ENCODE measurements around the gene CES1.
"Not testable (repeated sequence)": the region's sequence is repeated elsewhere in the genome, so short reads cannot be mapped to it uniquely, and the experiment has no call there.

Gene CES1

GRCh38 chr16:55832773-55833691 is at the start of gene CES1:
Gene CES1, minus strand, starts transcription at chr16:55833096. Its CDS starts 41 bp downstream, at chr16:55833055.
- DNase-seq: peak; percentile 56

GRCh38 chr16:55876854-55877253 is 44.0 kb upstream of the CES1 start:
- no peak for DNase-seq

- no peak for DNase-seq
Measured at GRCh38 chr16:55875273-55875672, 42.4 kb upstream of the CES1 start, which contains the start of gene CES5A. Gene CES5A, minus strand, starts transcription at chr16:55875373. Its CDS starts 152 bp downstream, at chr16:55875221.

- no peak for DNase-seq
Measured at GRCh38 chr16:55873122-55873521, 40.2 kb upstream of the CES1 start.

GRCh38 chr16:55872130-55872529 is 39.2 kb upstream of the CES1 start:
- DNase-seq: no peak

- no peak for DNase-seq
Measured at GRCh38 chr16:55871411-55872038, 38.6 kb upstream of the CES1 start.

- no peak for DNase-seq
Measured at GRCh38 chr16:55868980-55869379, 36.1 kb upstream of the CES1 start.

- no peak for DNase-seq
Measured at GRCh38 chr16:55868137-55868536, 35.2 kb upstream of the CES1 start.

- DNase-seq: no peak
Measured at GRCh38 chr16:55861288-55861687, 28.4 kb upstream of the CES1 start.

- DNase-seq: not testable (repeated sequence)
Measured at GRCh38 chr16:55857650-55858049, 24.8 kb upstream of the CES1 start.

- no peak for DNase-seq
Measured at GRCh38 chr16:55856950-55857349, 24.1 kb upstream of the CES1 start.

- no peak for DNase-seq
Measured at GRCh38 chr16:55853114-55853513, 20.2 kb upstream of the CES1 start.

- peak; percentile 8 for DNase-seq
Measured at GRCh38 chr16:55849536-55849935, 16.6 kb upstream of the CES1 start.

GRCh38 chr16:55846598-55847346 is 13.9 kb upstream of the CES1 start:
- no peak for DNase-seq

GRCh38 chr16:55843105-55843395 is 10.2 kb upstream of the CES1 start:
- no peak for DNase-seq

GRCh38 chr16:55842369-55843104 is 9.6 kb upstream of the CES1 start:
- DNase-seq: peak; percentile 87

GRCh38 chr16:55839115-55839514 is 6.2 kb upstream of the CES1 start:
- no peak for DNase-seq

GRCh38 chr16:55836158-55836611 is 3.3 kb upstream of the CES1 start:
- DNase-seq: no peak

GRCh38 chr16:55835581-55835980 is 2.7 kb upstream of the CES1 start:
- DNase-seq: no peak

GRCh38 chr16:55835173-55835572 is 2.3 kb upstream of the CES1 start:
- not testable (repeated sequence) for DNase-seq

- no peak for DNase-seq
Measured at GRCh38 chr16:55834049-55834448, 1.2 kb upstream of the CES1 start.

- no peak for DNase-seq
Measured at GRCh38 chr16:55832425-55832772, 497 bp downstream of the CES1 start.
